Esophagus squamous epithelium (tissue), 4 donors: ENCODE results near the gene KCNQ1.

ENCODE experiments used
- POLR2A ChIP-seq, 4 donors: fragments of 450-650 bp; IDR thresholded peaks; one replicate each; pipeline ENCODE4 v1.6.1; 2017; ENCODE audit warnings: antibody characterized with exemption in 4 of 4, mild to moderate bottlenecking in 4 of 4, moderate library complexity in 3 of 4
- TF ChIP-seq, protein P1 (sequence below), 6 experiments: fragments of 450-650 bp in 4 of 6; fragments of 200-600 bp in 2 of 6; sonication (generic) in 2 of 6; IDR thresholded peaks; one replicate each; pipeline ENCODE4 v1.5.1; 2016 to 2019; ENCODE audit warnings: antibody characterized with exemption in 6 of 6, mild to moderate bottlenecking in 4 of 6, moderate library complexity in 4 of 6

DNA sequence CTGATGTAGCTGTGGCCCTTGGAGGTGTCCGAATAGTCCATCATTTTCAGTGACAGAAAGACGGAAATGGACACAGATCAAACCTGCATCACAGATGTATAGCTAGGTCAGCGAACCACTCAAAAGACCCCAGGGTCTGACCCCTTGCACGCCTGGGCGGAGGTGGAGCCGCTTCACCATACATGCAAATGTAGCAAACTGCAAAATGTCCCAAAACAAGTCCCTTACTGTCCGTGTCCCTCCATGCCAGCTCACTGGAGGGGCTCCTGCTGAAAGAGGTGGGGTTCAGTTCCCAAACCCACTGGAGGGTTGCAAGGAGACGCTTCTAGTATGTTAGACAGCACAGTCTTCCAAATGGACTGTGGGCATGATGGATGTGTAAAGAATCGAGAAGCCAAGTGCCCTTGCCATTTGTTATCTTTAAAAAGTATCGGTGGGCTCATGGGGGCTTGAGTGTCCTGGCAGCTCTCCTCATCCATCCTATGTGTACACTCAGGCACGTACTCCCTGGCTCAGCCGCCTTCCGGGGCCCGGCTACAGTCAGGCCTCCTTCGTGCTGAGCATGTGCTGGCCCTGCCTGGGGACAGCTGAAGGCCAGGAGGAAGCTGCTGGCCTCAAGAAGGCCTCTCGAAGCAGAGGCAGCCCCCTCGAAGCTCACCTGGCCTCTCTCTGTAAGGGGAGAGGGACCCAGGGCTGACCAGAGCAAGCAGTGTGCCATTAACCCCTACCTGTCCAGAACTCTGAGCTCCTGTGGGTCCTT is 275.2 kb downstream of the KCNQ1 start:
- TF ChIP-seq, protein P1, sequence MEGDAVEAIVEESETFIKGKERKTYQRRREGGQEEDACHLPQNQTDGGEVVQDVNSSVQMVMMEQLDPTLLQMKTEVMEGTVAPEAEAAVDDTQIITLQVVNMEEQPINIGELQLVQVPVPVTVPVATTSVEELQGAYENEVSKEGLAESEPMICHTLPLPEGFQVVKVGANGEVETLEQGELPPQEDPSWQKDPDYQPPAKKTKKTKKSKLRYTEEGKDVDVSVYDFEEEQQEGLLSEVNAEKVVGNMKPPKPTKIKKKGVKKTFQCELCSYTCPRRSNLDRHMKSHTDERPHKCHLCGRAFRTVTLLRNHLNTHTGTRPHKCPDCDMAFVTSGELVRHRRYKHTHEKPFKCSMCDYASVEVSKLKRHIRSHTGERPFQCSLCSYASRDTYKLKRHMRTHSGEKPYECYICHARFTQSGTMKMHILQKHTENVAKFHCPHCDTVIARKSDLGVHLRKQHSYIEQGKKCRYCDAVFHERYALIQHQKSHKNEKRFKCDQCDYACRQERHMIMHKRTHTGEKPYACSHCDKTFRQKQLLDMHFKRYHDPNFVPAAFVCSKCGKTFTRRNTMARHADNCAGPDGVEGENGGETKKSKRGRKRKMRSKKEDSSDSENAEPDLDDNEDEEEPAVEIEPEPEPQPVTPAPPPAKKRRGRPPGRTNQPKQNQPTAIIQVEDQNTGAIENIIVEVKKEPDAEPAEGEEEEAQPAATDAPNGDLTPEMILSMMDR (IDR thresholded peaks at IDR 0.05), result no peak
- TF ChIP-seq POLR2A (IDR thresholded peaks at IDR 0.05), result no peak
